ENCODE measurements around the gene ELMO1.

ELMO1 gene

DNA sequence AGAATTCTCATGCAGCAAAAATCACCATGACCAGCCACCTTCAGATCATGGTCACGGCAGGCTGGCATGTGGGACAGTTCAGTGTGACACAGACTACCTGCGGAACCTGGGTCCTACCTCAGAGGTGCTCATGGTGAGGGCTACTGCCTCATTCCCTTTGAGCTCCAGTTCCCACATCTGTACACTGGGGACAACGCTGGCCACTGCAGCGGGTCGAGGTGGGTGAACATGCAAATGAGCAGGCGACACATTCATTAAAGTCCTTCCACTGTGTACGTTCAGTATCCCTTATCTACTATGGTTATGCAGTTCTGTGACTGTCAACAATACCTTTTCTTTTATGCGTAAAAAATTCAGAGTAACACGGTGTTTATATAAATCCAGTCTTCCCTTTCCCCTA lies 505.7 kb downstream of the ELMO1 start:
- peaks cover 32% of the 10 kb centered on the region for H3K4me1 ChIP-seq (ENCODE audit: insufficient read depth, low read length)
- no peak overlapping the region for H3K9ac ChIP-seq (ENCODE audit: low read depth, low read length)
- ATAC-seq (ENCODE audit: insufficient read depth, low read depth) (no peak), DNase-seq (no peak)
- no peak for TF ChIP-seq EZH2 (IDR thresholded peaks at IDR 0.05; ENCODE audit: borderline replicate concordance, low read depth, low read length, severe bottlenecking)
- TF ChIP-seq, protein P1, sequence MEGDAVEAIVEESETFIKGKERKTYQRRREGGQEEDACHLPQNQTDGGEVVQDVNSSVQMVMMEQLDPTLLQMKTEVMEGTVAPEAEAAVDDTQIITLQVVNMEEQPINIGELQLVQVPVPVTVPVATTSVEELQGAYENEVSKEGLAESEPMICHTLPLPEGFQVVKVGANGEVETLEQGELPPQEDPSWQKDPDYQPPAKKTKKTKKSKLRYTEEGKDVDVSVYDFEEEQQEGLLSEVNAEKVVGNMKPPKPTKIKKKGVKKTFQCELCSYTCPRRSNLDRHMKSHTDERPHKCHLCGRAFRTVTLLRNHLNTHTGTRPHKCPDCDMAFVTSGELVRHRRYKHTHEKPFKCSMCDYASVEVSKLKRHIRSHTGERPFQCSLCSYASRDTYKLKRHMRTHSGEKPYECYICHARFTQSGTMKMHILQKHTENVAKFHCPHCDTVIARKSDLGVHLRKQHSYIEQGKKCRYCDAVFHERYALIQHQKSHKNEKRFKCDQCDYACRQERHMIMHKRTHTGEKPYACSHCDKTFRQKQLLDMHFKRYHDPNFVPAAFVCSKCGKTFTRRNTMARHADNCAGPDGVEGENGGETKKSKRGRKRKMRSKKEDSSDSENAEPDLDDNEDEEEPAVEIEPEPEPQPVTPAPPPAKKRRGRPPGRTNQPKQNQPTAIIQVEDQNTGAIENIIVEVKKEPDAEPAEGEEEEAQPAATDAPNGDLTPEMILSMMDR (IDR thresholded peaks at IDR 0.05; ENCODE audit: borderline replicate concordance, extremely low read depth, low read length, poor library complexity, severe bottlenecking) = no peak
- H3K9me3 ChIP-seq (ENCODE audit: insufficient read depth, low read length, severe bottlenecking) = no peaks in the 10 kb centered on the region
- no peaks in the 10 kb centered on the region for H4K20me1 ChIP-seq (ENCODE audit: insufficient read depth, low read length)
- no peaks in the 10 kb centered on the region for H3K36me3 ChIP-seq (ENCODE audit: insufficient read depth, low read length)
- H3K27ac ChIP-seq (ENCODE audit: low read length) = no peak overlapping the region
- H3K4me3 ChIP-seq (ENCODE audit: low read depth in 1 of 2, low read length in 2 of 2) = no peak overlapping the region
- H3K79me2 ChIP-seq (ENCODE audit: insufficient read depth, low read length) = no peaks in the 10 kb centered on the region
- H3K27me3 ChIP-seq (ENCODE audit: insufficient read depth, low read length, poor library complexity) = no peaks in the 10 kb centered on the region
- H3K4me2 ChIP-seq (ENCODE audit: insufficient read depth, low read length) = no peak overlapping the region
- H2AFZ ChIP-seq (ENCODE audit: low read depth, low read length) = no peak overlapping the region

DNA sequence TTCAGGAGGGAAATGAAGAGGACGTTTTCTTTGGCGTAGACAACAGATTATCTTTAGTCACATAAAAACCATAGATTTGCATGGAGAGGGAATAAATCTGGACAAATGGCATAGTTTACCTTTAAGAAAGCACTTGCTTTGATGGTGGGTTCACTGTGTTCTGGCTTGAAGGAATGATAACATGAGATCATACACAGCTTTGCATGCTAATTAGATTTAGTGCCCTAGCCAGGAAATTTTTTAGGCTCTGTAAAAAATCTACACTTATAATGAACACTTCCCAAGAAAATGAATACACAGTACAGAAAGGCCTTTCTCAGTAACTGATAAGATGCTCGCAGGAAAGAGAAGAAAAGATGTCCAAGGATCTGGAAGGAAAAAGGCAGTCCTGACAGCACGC lies 506.1 kb downstream of the ELMO1 start:
- Histone ChIP-seq H3K9ac (ENCODE audit: low read depth, low read length) (no peak overlapping the region), H3K4me1 (ENCODE audit: insufficient read depth, low read length) (peaks cover 36% of the 10 kb centered on the region), H3K79me2 (ENCODE audit: insufficient read depth, low read length) (no peaks in the 10 kb centered on the region), H3K4me2 (ENCODE audit: insufficient read depth, low read length) (no peak overlapping the region), H3K36me3 (ENCODE audit: insufficient read depth, low read length) (no peaks in the 10 kb centered on the region), H4K20me1 (ENCODE audit: insufficient read depth, low read length) (no peaks in the 10 kb centered on the region), H3K9me3 (ENCODE audit: insufficient read depth, low read length, severe bottlenecking) (no peaks in the 10 kb centered on the region), H3K4me3 (ENCODE audit: low read depth in 1 of 2, low read length in 2 of 2) (no peak overlapping the region), H3K27me3 (ENCODE audit: insufficient read depth, low read length, poor library complexity) (no peaks in the 10 kb centered on the region), H2AFZ (ENCODE audit: low read depth, low read length) (no peak overlapping the region), H3K27ac (ENCODE audit: low read length) (no peak overlapping the region)
- no peak for ATAC-seq (ENCODE audit: insufficient read depth, low read depth)
- DNase-seq = no peak
- no peak for TF ChIP-seq EZH2 (IDR thresholded peaks at IDR 0.05; ENCODE audit: borderline replicate concordance, low read depth, low read length, severe bottlenecking)
- TF ChIP-seq, protein P1 (IDR thresholded peaks at IDR 0.05; ENCODE audit: borderline replicate concordance, extremely low read depth, low read length, poor library complexity, severe bottlenecking) = no peak

DNA sequence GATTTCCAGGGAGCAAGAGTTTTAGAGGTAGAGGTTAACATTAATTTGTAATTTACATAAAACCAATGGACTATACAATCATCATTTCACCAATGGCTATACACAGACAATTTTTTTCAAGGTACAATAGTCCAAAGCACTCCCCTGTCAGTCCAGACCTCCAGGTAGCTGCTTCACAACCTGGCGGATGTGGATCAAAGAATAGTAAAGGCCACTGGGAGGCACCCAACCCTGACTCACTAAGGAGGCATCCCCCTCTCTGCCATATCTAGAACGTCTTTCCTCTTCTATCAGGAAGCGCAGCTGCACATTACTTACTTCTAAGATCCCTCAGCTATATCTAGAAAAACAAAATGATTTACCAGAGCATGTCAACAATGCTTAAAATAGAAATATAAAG lies 506.6 kb downstream of the ELMO1 start:
- no peak overlapping the region for H2AFZ ChIP-seq (ENCODE audit: low read depth, low read length)
- no peak overlapping the region for H3K9ac ChIP-seq (ENCODE audit: low read depth, low read length)
- TF ChIP-seq EZH2 (IDR thresholded peaks at IDR 0.05; ENCODE audit: borderline replicate concordance, low read depth, low read length, severe bottlenecking) = no peak
- TF ChIP-seq, protein P1 (IDR thresholded peaks at IDR 0.05; ENCODE audit: borderline replicate concordance, extremely low read depth, low read length, poor library complexity, severe bottlenecking) = peak; percentile 8
- no peaks in the 10 kb centered on the region for H3K9me3 ChIP-seq (ENCODE audit: insufficient read depth, low read length, severe bottlenecking)
- H3K4me1 ChIP-seq (ENCODE audit: insufficient read depth, low read length) = peaks cover 41% of the 10 kb centered on the region
- ATAC-seq (ENCODE audit: insufficient read depth, low read depth) (no peak), DNase-seq (no peak)
- no peak overlapping the region for H3K4me2 ChIP-seq (ENCODE audit: insufficient read depth, low read length)
- H3K4me3 ChIP-seq (ENCODE audit: low read depth in 1 of 2, low read length in 2 of 2) = no peak overlapping the region
- no peaks in the 10 kb centered on the region for H3K27me3 ChIP-seq (ENCODE audit: insufficient read depth, low read length, poor library complexity)
- H3K36me3 ChIP-seq (ENCODE audit: insufficient read depth, low read length) = no peaks in the 10 kb centered on the region
- no peaks in the 10 kb centered on the region for H4K20me1 ChIP-seq (ENCODE audit: insufficient read depth, low read length)
- H3K79me2 ChIP-seq (ENCODE audit: insufficient read depth, low read length) = no peaks in the 10 kb centered on the region
- H3K27ac ChIP-seq (ENCODE audit: low read length) = no peak overlapping the region

DNA sequence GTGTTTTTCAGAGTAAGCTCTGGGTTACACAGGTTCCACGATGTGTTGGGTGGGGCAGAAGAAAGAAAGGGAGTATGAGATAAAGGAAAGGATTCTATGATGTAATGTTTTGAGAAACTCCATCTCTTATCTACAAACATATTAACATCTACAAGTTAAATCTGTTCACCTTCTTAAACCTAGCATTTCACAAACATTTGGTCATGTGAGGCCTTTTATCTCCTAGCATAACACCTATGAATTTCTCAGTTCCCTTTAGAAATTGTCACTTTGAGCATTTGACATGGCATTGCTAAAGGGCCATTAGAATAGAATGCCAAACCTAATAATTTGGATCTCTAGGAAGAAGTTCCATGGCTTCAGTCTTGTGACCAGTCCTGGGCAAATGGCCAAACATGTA lies 507.3 kb downstream of the ELMO1 start:
- TF ChIP-seq EZH2 (IDR thresholded peaks at IDR 0.05; ENCODE audit: borderline replicate concordance, low read depth, low read length, severe bottlenecking) = no peak
- TF ChIP-seq, protein P1 (IDR thresholded peaks at IDR 0.05; ENCODE audit: borderline replicate concordance, extremely low read depth, low read length, poor library complexity, severe bottlenecking) = no peak
- Histone ChIP-seq H2AFZ (ENCODE audit: low read depth, low read length) (no peak overlapping the region), H3K79me2 (ENCODE audit: insufficient read depth, low read length) (no peaks in the 10 kb centered on the region), H3K4me2 (ENCODE audit: insufficient read depth, low read length) (no peak overlapping the region), H3K4me1 (ENCODE audit: insufficient read depth, low read length) (peaks cover 48% of the 10 kb centered on the region), H4K20me1 (ENCODE audit: insufficient read depth, low read length) (no peaks in the 10 kb centered on the region), H3K27ac (ENCODE audit: low read length) (no peak overlapping the region), H3K27me3 (ENCODE audit: insufficient read depth, low read length, poor library complexity) (no peaks in the 10 kb centered on the region), H3K9ac (ENCODE audit: low read depth, low read length) (no peak overlapping the region), H3K36me3 (ENCODE audit: insufficient read depth, low read length) (no peaks in the 10 kb centered on the region), H3K9me3 (ENCODE audit: insufficient read depth, low read length, severe bottlenecking) (no peaks in the 10 kb centered on the region), H3K4me3 (ENCODE audit: low read depth in 1 of 2, low read length in 2 of 2) (no peak overlapping the region)
- ATAC-seq (ENCODE audit: insufficient read depth, low read depth) (no peak), DNase-seq (no peak)

Measured in DND-41 (cell line).